ENCODE measurements around the gene BMX. TPM values are rescaled to one million over a fixed set of nuclear protein-coding genes. Genes with fewer than 3 reads are reported as not detected.

Gene BMX
- polyA plus RNA-seq, 1 donor from 2014 or later, result not detected

DNA sequence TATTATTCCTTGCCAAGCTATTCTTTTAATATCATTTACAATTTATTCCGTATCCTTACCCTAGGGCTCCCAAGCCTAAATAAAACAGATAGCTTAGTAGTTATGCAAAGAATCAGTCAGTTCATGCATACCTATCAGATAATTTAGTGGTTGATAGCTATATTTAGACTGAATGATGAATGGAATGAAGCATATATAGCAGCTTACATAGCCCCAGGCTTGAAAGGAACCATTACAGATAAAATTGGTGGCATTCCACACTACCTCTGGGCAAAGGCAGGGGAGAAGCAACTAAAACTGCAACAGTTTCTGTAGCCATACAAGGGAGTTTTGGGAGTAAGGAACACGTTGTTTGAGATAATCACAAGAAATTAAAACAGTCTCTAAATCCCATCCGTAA is 97.4 kb downstream of the BMX start:
- no peaks in the 10 kb centered on the region for H3F3A ChIP-seq (ENCODE audit: insufficient read depth, low read length, poor library complexity, severe bottlenecking)
- no peak overlapping the region for H3K4me3 ChIP-seq (ENCODE audit: low read length)
- H4K20me1 ChIP-seq (ENCODE audit: insufficient read depth), result no peaks in the 10 kb centered on the region
- H3K79me2 ChIP-seq (replicated peaks; ENCODE audit: insufficient read depth, low read length), result no peaks in the 10 kb centered on the region
- H3K27me3 ChIP-seq (ENCODE audit: insufficient read depth, low read depth, low read length), result no peaks in the 10 kb centered on the region
- H3K9me3 ChIP-seq (ENCODE audit: low read length), result no peaks in the 10 kb centered on the region
- H2AFZ ChIP-seq (ENCODE audit: low read depth, low read length), result no peak overlapping the region
- H3K36me3 ChIP-seq (ENCODE audit: insufficient read depth, low read length), result no peaks in the 10 kb centered on the region
- H3K9ac ChIP-seq (ENCODE audit: low read length), result no peak overlapping the region
- H3K27ac ChIP-seq (ENCODE audit: low read length), result no peak overlapping the region
- TF ChIP-seq POLR2AphosphoS5 (IDR thresholded peaks at IDR 0.05) (no peak), EP300 (conservative IDR thresholded peaks at IDR 0.05; ENCODE audit: poor library complexity, severe bottlenecking) (no peak), TAF1 (IDR thresholded peaks at IDR 0.05; ENCODE audit: low read depth) (no peak), RAD21 (conservative IDR thresholded peaks at IDR 0.05) (no peak), CTCF (IDR thresholded peaks at IDR 0.05; ENCODE audit: poor library complexity, severe bottlenecking) (no peak), MXI1 (conservative IDR thresholded peaks at IDR 0.05; ENCODE audit: poor library complexity, severe bottlenecking) (no peak), EZH2 (IDR thresholded peaks at IDR 0.05; ENCODE audit: borderline replicate concordance, insufficient read depth, low read length, poor library complexity, severe bottlenecking) (no peak), SMC3 (conservative IDR thresholded peaks at IDR 0.05; ENCODE audit: poor library complexity) (no peak), REST (IDR thresholded peaks at IDR 0.05; ENCODE audit: borderline replicate concordance) (no peak)
- H3K4me2 ChIP-seq (ENCODE audit: low read length), result no peak overlapping the region
- H3K9me2 ChIP-seq (ENCODE audit: insufficient read depth, low read length), result no peaks in the 10 kb centered on the region

GRCh38 chrX:15599461-15599860 is 98.9 kb downstream of the BMX start:
- Histone ChIP-seq H3K9me2 (ENCODE audit: insufficient read depth, low read length) (no peaks in the 10 kb centered on the region), H3K4me3 (ENCODE audit: low read length) (no peak overlapping the region), H2AFZ (ENCODE audit: low read depth, low read length) (no peak overlapping the region), H3K9me3 (ENCODE audit: low read length) (no peaks in the 10 kb centered on the region), H3K9ac (ENCODE audit: low read length) (no peak overlapping the region), H3K36me3 (ENCODE audit: insufficient read depth, low read length) (no peaks in the 10 kb centered on the region), H3K79me2 (replicated peaks; ENCODE audit: insufficient read depth, low read length) (no peaks in the 10 kb centered on the region), H3K4me2 (ENCODE audit: low read length) (no peak overlapping the region), H3K27me3 (ENCODE audit: insufficient read depth, low read depth, low read length) (no peaks in the 10 kb centered on the region), H3K27ac (ENCODE audit: low read length) (no peak overlapping the region), H4K20me1 (ENCODE audit: insufficient read depth) (no peaks in the 10 kb centered on the region), H3F3A (ENCODE audit: insufficient read depth, low read length, poor library complexity, severe bottlenecking) (no peaks in the 10 kb centered on the region)
- TF ChIP-seq MXI1 (conservative IDR thresholded peaks at IDR 0.05; ENCODE audit: poor library complexity, severe bottlenecking) (no peak), POLR2AphosphoS5 (IDR thresholded peaks at IDR 0.05) (no peak), REST (IDR thresholded peaks at IDR 0.05; ENCODE audit: borderline replicate concordance) (no peak), CTCF (IDR thresholded peaks at IDR 0.05; ENCODE audit: poor library complexity, severe bottlenecking) (no peak), EP300 (conservative IDR thresholded peaks at IDR 0.05; ENCODE audit: poor library complexity, severe bottlenecking) (no peak), RAD21 (conservative IDR thresholded peaks at IDR 0.05) (no peak), TAF1 (IDR thresholded peaks at IDR 0.05; ENCODE audit: low read depth) (no peak), EZH2 (IDR thresholded peaks at IDR 0.05; ENCODE audit: borderline replicate concordance, insufficient read depth, low read length, poor library complexity, severe bottlenecking) (no peak), SMC3 (conservative IDR thresholded peaks at IDR 0.05; ENCODE audit: poor library complexity) (no peak)

All from neural cell (in vitro differentiated cells).